ENCODE results near the gene GPRIN2. TPM values are rescaled to one million over a fixed set of nuclear protein-coding genes. Genes with fewer than 3 reads are reported as not detected.
A peak's percentile ranks its signal among the peaks of the same experiment; 100 is the strongest.

Gene GPRIN2
- total and polyA plus RNA-seq, 4 donors, result 4.9 to 10.7 (median 9.6) TPM

DNA sequence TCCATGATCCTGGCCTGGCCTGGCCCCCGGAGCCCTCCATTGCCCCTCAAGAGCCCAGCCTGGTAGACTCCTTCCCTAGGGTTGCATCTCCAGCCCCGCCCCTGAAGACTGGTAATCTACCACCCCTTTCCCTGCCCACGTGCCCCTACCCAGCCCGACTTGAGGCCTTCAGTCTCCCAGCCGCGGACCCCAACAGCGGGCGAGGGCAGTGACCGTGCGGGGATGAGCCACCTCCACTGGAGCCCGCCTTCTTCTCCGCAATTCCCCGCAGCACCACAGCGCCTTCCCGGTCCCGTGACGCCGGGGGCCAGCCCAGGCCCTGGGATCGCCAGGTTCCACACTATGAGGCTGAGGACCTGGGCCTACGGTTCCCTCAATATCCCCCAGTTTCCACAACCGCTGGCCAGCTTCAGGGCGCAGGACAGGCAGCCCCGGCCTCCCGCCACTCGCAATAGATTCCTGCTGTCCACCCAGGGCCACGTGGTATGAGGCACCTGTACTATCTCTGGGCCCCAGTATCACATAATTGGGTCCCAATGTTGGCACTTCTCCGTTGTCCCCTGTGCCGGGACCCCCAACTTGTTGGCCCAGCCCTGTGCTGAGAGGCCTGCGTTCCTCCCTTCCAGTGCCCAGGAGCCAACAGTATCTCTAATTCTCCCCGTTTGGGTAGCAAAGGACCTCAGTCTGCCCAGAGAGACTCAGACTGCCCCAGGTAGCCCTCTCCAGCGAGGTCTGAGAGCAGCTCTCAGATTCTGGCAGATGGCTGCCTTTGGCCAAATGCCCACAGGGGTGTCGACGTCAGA is 1.1 kb upstream of the GPRIN2 start:
- Histone ChIP-seq H3K27ac (ENCODE audit: low read depth, low read length) (no peak overlapping the region), H3K36me3 (ENCODE audit: control insufficient read depth, insufficient read depth, low read length) (peaks cover 11% of the 10 kb centered on the region), H3K4me3 (ENCODE audit: low read depth, low read length) (no peak overlapping the region), H3K27me3 (ENCODE audit: control insufficient read depth, insufficient read depth, low read length) (peaks cover 42% of the 10 kb centered on the region), H3K4me1 (ENCODE audit: control insufficient read depth, insufficient read depth, low read length) (peaks cover 44% of the 10 kb centered on the region), H3K9me3 (ENCODE audit: control insufficient read depth, insufficient read depth, low read length) (no peaks in the 10 kb centered on the region)
- no peak for DNase-seq (ENCODE audit: low read depth in 4 of 6, low spot score in 6 of 6)
- 85% methylated on average over 33 of the region's 33 CpGs for WGBS (ENCODE audit: insufficient coverage)

DNA sequence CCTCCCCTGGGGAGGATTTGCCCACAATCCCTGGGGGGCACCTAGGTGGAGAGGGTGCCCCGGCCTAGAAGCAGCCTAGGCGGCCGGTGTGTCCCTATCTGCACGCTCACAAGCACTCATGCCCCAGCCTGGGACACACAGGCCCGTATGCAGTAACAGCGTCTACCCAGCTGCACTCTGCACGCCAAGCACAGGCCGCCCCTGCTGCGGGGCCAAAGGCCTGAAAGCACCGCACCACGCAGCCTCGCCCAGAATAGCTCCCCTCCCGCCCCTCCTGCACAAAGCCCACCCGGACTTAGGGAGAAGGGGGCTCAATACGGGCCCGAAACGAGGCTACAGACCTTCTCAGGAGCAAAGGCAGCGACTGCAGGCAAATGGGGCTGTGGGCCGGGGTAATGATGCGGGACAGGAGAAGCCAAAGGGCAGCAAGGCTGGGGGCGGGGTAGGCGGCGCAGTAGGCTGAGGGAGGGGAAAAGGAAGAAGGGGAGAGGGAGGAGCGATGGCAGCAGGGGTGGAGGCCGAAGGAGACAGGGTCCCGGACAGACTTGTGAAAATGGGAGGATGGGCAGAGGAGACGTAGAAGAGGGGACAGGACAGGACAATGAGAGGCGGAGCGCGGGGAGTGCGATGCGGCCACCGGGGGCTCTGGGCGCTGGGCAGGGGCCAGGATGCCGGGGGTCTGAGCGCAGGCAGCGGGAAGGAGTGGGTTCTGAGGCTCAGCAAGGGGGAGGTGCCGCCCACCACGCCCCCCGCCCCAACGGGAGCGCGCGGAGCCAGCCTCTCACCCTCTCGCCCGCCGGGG is 544 bp downstream of the GPRIN2 start:
- DNase-seq (ENCODE audit: low read depth in 4 of 6, low spot score in 6 of 6), result peak in 4 of 6 donors; percentile 35 to 90 (median 60)
- peaks cover 38% of the 10 kb centered on the region for H3K27me3 ChIP-seq (ENCODE audit: control insufficient read depth, insufficient read depth, low read length)
- H3K27ac ChIP-seq (ENCODE audit: low read depth, low read length), result no peak overlapping the region
- 9% methylated on average over 47 of the region's 47 CpGs for WGBS (ENCODE audit: insufficient coverage)
- no peaks in the 10 kb centered on the region for H3K9me3 ChIP-seq (ENCODE audit: control insufficient read depth, insufficient read depth, low read length)
- peaks cover 18% of the 10 kb centered on the region for H3K36me3 ChIP-seq (ENCODE audit: control insufficient read depth, insufficient read depth, low read length)
- peak overlapping the region; percentile 46 for H3K4me3 ChIP-seq (ENCODE audit: low read depth, low read length)
- H3K4me1 ChIP-seq (ENCODE audit: control insufficient read depth, insufficient read depth, low read length), result peaks cover 53% of the 10 kb centered on the region

DNA sequence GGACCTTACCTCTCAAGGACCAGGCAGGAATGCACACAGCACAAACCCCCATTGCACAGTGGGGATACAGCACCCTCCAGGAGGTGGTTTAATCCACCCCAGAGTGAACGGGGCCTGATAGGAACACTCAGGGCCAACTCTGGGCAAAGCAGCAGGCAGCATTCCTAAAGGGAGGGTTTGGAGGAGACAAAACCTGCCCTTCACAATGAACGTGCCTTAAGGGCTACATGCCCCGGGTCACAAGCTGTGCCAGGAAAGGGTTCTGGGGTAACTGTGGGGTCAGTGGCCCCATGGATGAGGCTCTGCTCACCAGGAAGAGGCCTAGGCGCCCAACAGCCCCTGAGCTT is 1.1 kb downstream of the GPRIN2 start:
- Histone ChIP-seq H3K27ac (ENCODE audit: low read depth, low read length) (no peak overlapping the region), H3K4me1 (ENCODE audit: control insufficient read depth, insufficient read depth, low read length) (peaks cover 53% of the 10 kb centered on the region), H3K4me3 (ENCODE audit: low read depth, low read length) (peak overlapping the region; percentile 46), H3K9me3 (ENCODE audit: control insufficient read depth, insufficient read depth, low read length) (no peaks in the 10 kb centered on the region), H3K27me3 (ENCODE audit: control insufficient read depth, insufficient read depth, low read length) (peaks cover 37% of the 10 kb centered on the region), H3K36me3 (ENCODE audit: control insufficient read depth, insufficient read depth, low read length) (peaks cover 22% of the 10 kb centered on the region)
- WGBS (ENCODE audit: insufficient coverage), result 86% methylated on average over 4 of the region's 4 CpGs
- no peak for DNase-seq (ENCODE audit: low read depth in 4 of 6, low spot score in 6 of 6)

GRCh38 chr10:46554166-46554781 is 2.2 kb downstream of the GPRIN2 start:
- H3K4me3 ChIP-seq (ENCODE audit: low read depth, low read length), result no peak overlapping the region
- DNase-seq (ENCODE audit: low read depth in 4 of 6, low spot score in 6 of 6), result no peak
- H3K9me3 ChIP-seq (ENCODE audit: control insufficient read depth, insufficient read depth, low read length), result no peaks in the 10 kb centered on the region
- H3K36me3 ChIP-seq (ENCODE audit: control insufficient read depth, insufficient read depth, low read length), result peaks cover 32% of the 10 kb centered on the region
- WGBS (ENCODE audit: insufficient coverage), result 88% methylated on average over 7 of the region's 7 CpGs
- H3K27me3 ChIP-seq (ENCODE audit: control insufficient read depth, insufficient read depth, low read length), result peaks cover 35% of the 10 kb centered on the region
- H3K4me1 ChIP-seq (ENCODE audit: control insufficient read depth, insufficient read depth, low read length), result peaks cover 53% of the 10 kb centered on the region
- H3K27ac ChIP-seq (ENCODE audit: low read depth, low read length), result no peak overlapping the region

- Histone ChIP-seq H3K4me3 (ENCODE audit: low read depth, low read length) (no peak overlapping the region), H3K27ac (ENCODE audit: low read depth, low read length) (no peak overlapping the region), H3K4me1 (ENCODE audit: control insufficient read depth, insufficient read depth, low read length) (peaks cover 53% of the 10 kb centered on the region), H3K27me3 (ENCODE audit: control insufficient read depth, insufficient read depth, low read length) (peaks cover 29% of the 10 kb centered on the region), H3K36me3 (ENCODE audit: control insufficient read depth, insufficient read depth, low read length) (peaks cover 36% of the 10 kb centered on the region), H3K9me3 (ENCODE audit: control insufficient read depth, insufficient read depth, low read length) (no peaks in the 10 kb centered on the region)
- no peak for DNase-seq (ENCODE audit: low read depth in 4 of 6, low spot score in 6 of 6)
- WGBS (ENCODE audit: insufficient coverage), result 90% methylated on average over 2 of the region's 2 CpGs
These were observed 3.0 kb downstream of the GPRIN2 start for GRCh38 chr10:46553238-46554049.

- H3K36me3 ChIP-seq (ENCODE audit: control insufficient read depth, insufficient read depth, low read length), result peaks cover 36% of the 10 kb centered on the region
- no peaks in the 10 kb centered on the region for H3K9me3 ChIP-seq (ENCODE audit: control insufficient read depth, insufficient read depth, low read length)
- WGBS (ENCODE audit: insufficient coverage), result 65% methylated on average over 10 of the region's 10 CpGs
- DNase-seq (ENCODE audit: low read depth in 4 of 6, low spot score in 6 of 6), result no peak
- peaks cover 24% of the 10 kb centered on the region for H3K27me3 ChIP-seq (ENCODE audit: control insufficient read depth, insufficient read depth, low read length)
- peaks cover 52% of the 10 kb centered on the region for H3K4me1 ChIP-seq (ENCODE audit: control insufficient read depth, insufficient read depth, low read length)
- H3K27ac ChIP-seq (ENCODE audit: low read depth, low read length), result no peak overlapping the region
- no peak overlapping the region for H3K4me3 ChIP-seq (ENCODE audit: low read depth, low read length)
These were observed 3.8 kb downstream of the GPRIN2 start for GRCh38 chr10:46552526-46553237.

GRCh38 chr10:46551701-46552525 is 4.5 kb downstream of the GPRIN2 start:
- 84% methylated on average over 12 of the region's 12 CpGs for WGBS (ENCODE audit: insufficient coverage)
- Histone ChIP-seq H3K27ac (ENCODE audit: low read depth, low read length) (no peak overlapping the region), H3K4me3 (ENCODE audit: low read depth, low read length) (no peak overlapping the region), H3K4me1 (ENCODE audit: control insufficient read depth, insufficient read depth, low read length) (peaks cover 45% of the 10 kb centered on the region), H3K9me3 (ENCODE audit: control insufficient read depth, insufficient read depth, low read length) (no peaks in the 10 kb centered on the region), H3K27me3 (ENCODE audit: control insufficient read depth, insufficient read depth, low read length) (peaks cover 16% of the 10 kb centered on the region), H3K36me3 (ENCODE audit: control insufficient read depth, insufficient read depth, low read length) (peaks cover 33% of the 10 kb centered on the region)
- DNase-seq (ENCODE audit: low read depth in 4 of 6, low spot score in 6 of 6), result no peak

DNA sequence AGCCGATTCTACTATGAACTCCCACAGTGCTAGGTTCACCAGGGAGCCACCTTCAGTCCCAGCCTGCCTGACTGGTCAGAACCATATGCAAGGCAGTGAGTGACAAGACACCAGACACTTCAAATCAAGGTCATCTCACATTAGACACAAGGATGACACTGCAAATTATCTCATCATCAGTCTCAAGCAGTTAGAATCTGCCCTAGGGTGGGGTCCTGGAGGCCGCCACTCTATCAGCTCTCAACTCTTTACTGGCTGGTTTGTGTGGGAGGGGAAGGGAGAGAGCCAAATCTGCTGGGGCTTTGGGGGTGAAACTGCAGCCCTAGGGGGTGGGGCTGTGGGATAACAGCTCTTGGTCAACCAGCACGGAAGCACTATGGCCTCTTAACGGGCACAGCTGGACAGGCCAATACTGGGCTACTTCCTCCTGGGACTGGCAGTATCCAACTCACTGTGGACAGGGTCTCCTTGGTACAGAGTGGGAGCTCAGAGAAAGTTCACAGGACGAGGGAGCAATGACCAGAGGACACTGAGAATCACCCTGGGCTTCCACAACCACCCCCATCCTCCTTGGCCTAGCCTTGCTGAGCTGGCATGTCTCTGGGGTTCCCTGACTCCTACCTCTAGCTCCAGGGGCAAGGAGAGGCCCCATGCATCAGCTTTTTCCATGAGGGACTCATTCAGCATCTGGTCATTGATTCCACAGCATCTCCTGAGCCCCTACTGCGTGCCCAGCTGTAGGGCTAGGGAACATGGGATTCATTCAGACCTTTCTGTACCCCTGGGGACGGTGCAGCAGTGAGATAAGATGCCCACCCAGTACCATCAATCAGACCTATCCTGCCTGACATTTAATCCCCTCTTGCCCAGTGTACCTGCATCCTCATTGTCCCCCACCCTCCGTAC is 5.4 kb downstream of the GPRIN2 start:
- Histone ChIP-seq H3K27ac (ENCODE audit: low read depth, low read length) (no peak overlapping the region), H3K4me1 (ENCODE audit: control insufficient read depth, insufficient read depth, low read length) (peaks cover 42% of the 10 kb centered on the region), H3K27me3 (ENCODE audit: control insufficient read depth, insufficient read depth, low read length) (peaks cover 11% of the 10 kb centered on the region), H3K4me3 (ENCODE audit: low read depth, low read length) (no peak overlapping the region), H3K36me3 (ENCODE audit: control insufficient read depth, insufficient read depth, low read length) (peaks cover 33% of the 10 kb centered on the region), H3K9me3 (ENCODE audit: control insufficient read depth, insufficient read depth, low read length) (no peaks in the 10 kb centered on the region)
- WGBS (ENCODE audit: insufficient coverage), result 76% methylated on average over 8 of the region's 8 CpGs
- DNase-seq (ENCODE audit: low read depth in 4 of 6, low spot score in 6 of 6), result no peak
